K562 (cell line): ENCODE measurements around the gene THUMPD1. TPM values are rescaled to one million over a fixed set of nuclear protein-coding genes. Genes with fewer than 3 reads are reported as not detected.

Experiments used
- ATF7 ChIP-seq: fragments of 450-650 bp; IDR thresholded peaks from 2 replicates; pipeline ENCODE4 v1.7.1; 2014; ENCODE audit warnings: mild to moderate bottlenecking, moderate library complexity
- CHAMP1 ChIP-seq: fragments of 450-650 bp; IDR thresholded peaks from 2 replicates; pipeline ENCODE4 v1.6.1; 2016; ENCODE audit warnings: mild to moderate bottlenecking
- CREBBP ChIP-seq: IDR thresholded peaks from one replicate; pipeline ENCODE4 v1.6.1; 2012; ENCODE audit warnings: low read depth, mild to moderate bottlenecking, control low read depth, inconsistent platforms, low read length
- DMBX1 ChIP-seq: fragments of 250-450 bp; sonication (Bioruptor Pico); IDR thresholded peaks from 2 replicates; pipeline ENCODE4 v1.8.0; 2022; ENCODE audit warnings: inconsistent platforms, mild to moderate bottlenecking, moderate library complexity, borderline replicate concordance
- DPF2 ChIP-seq: fragments of 450-650 bp; IDR thresholded peaks from 2 replicates; pipeline ENCODE4 v1.6.1; 2016
- E2F5 ChIP-seq: sonication (generic); formaldehyde crosslinking; IDR thresholded peaks from 2 replicates; pipeline ENCODE4 v1.8.0; 2022; ENCODE audit warnings: mild to moderate bottlenecking, missing genetic modification reagents
- EP400 ChIP-seq: fragments of 450-650 bp; IDR thresholded peaks from 2 replicates; pipeline ENCODE4 v1.6.1; 2017; ENCODE audit warnings: antibody characterized with exemption, mild to moderate bottlenecking, moderate library complexity
- FUS ChIP-seq: fragments of 200-400 bp; formaldehyde crosslinking; optimal IDR thresholded peaks from 2 replicates; pipeline ENCODE3; 2017; ENCODE audit warnings: low read depth, low read length
- HES1 ChIP-seq: fragments of 450-650 bp; IDR thresholded peaks from 2 replicates; pipeline ENCODE4 v1.6.1; 2016; ENCODE audit warnings: low read depth, mild to moderate bottlenecking, moderate library complexity
- HEY1 ChIP-seq: fragments of 250-450 bp; sonication (Bioruptor Pico); IDR thresholded peaks from 2 replicates; pipeline ENCODE4 v1.5.0; 2020; ENCODE audit warnings: mild to moderate bottlenecking, moderate library complexity, borderline replicate concordance
- HNRNPLL ChIP-seq: fragments of 200-400 bp; formaldehyde crosslinking; IDR thresholded peaks from 2 replicates; pipeline ENCODE4 v1.6.1; 2017; ENCODE audit warnings: low read length, low read depth, mild to moderate bottlenecking; ENCODE audit not compliant: poor library complexity, severe bottlenecking
- HNRNPUL1 ChIP-seq: fragments of 200-400 bp; formaldehyde crosslinking; IDR thresholded peaks from 2 replicates; pipeline ENCODE4 v1.6.1; 2017; ENCODE audit warnings: low read length
- KLF10 ChIP-seq: fragments of 250-450 bp; sonication (Bioruptor Pico); IDR thresholded peaks from 2 replicates; pipeline ENCODE4 v1.6.1; 2021; ENCODE audit warnings: matching md5 sums
- MEF2A ChIP-seq: IDR thresholded peaks from 2 replicates; pipeline ENCODE4 v1.6.1; 2011; ENCODE audit warnings: low read depth, mild to moderate bottlenecking, low read length, moderate library complexity; ENCODE audit not compliant: control insufficient read depth
- NR2F6 ChIP-seq: fragments of 450-650 bp; formaldehyde crosslinking; IDR thresholded peaks from 2 replicates; pipeline ENCODE4 v1.4.0; 2020; ENCODE audit warnings: mild to moderate bottlenecking
- PHB2 ChIP-seq: fragments of 450-650 bp; IDR thresholded peaks from 2 replicates; pipeline ENCODE4 v1.6.1; 2017; ENCODE audit warnings: low read depth
- PHF20 ChIP-seq: fragments of 450-650 bp; IDR thresholded peaks from 2 replicates; pipeline ENCODE4 v1.6.1; 2018; ENCODE audit not compliant: partially characterized antibody
- POLR3G ChIP-seq: IDR thresholded peaks from 2 replicates; pipeline ENCODE4 v1.6.1; 2011; ENCODE audit not compliant: insufficient read length, insufficient replicate concordance; ENCODE audit errors: extremely low read depth
- PTTG1 ChIP-seq: fragments of 450-650 bp; IDR thresholded peaks from 2 replicates; pipeline ENCODE4 v1.6.1; 2016; ENCODE audit warnings: low read depth, mild to moderate bottlenecking, missing genetic modification characterization, missing compliant biosample characterization
- SUPT5H ChIP-seq: fragments of 450-650 bp; IDR thresholded peaks from 2 replicates; pipeline ENCODE4 v1.6.1; 2016
- TAL1 ChIP-seq: fragments of 450-650 bp; IDR thresholded peaks from 2 replicates; pipeline ENCODE4 v1.6.1; 2016; ENCODE audit warnings: mild to moderate bottlenecking
- THAP7 ChIP-seq: fragments of 250-450 bp; sonication (Bioruptor Pico); IDR thresholded peaks from 2 replicates; pipeline ENCODE4 v1.5.0; 2021
- ZNF280B ChIP-seq: fragments of 250-450 bp; sonication (Bioruptor Pico); IDR thresholded peaks from 2 replicates; pipeline ENCODE4 v1.5.1; 2021; ENCODE audit warnings: mild to moderate bottlenecking
- ZNF778 ChIP-seq: fragments of 450-650 bp; formaldehyde crosslinking; IDR thresholded peaks from 2 replicates; pipeline ENCODE4 v1.4.0; 2020; ENCODE audit warnings: mild to moderate bottlenecking, moderate library complexity
- polyA plus RNA-seq, 8 experiments: library from polyadenylated mRNA; depleted of rRNA in 4 of 8; stranded (reverse) in 5 of 8; unstranded in 3 of 8; fragments of >200 nt; fragmentation: Nextera tagmentation in 2 of 8; fragmentation: Illumina TruSeq in 1 of 8; extraction: Ambion mirVana in 2 of 8; extraction: Trizol in 1 of 8; gene quantifications; 2 replicates each; pipeline versions ENCODE4 v1.2.1 to v1.2.3, GENCODE V29; 2011 to 2014; ENCODE audit warnings: inconsistent platforms in 1 of 8, missing spikeins in 1 of 8
- total RNA-seq, 7 experiments: library from RNA; depleted of rRNA in 6 of 7; stranded (reverse); fragments of >200 nt in 6 of 7; fragmentation: Illumina TruSeq in 2 of 7; extraction: Trizol in 2 of 7; gene quantifications; 2 replicates each; pipeline versions ENCODE4 v1.2.1 to v1.2.3, GENCODE V29; 2011 to 2021; ENCODE audit warnings: low replicate concordance in 1 of 7

THUMPD1 gene
- total and polyA plus RNA-seq, 9 of the 15 experiments (the other 6 are each of a cell fraction or from before 2014, with no cell fraction given): 37.8 to 101 (median 56.8) TPM

GRCh38 chr16:20763461-20764232 is 22.0 kb upstream of the THUMPD1 start, which contains the start of gene ACSM3 (continued):
- TF ChIP-seq SUPT5H (peak; percentile 56), HEY1 (CRISPR knock-in tag) (no peak), PTTG1 (no peak), EP400 (peak; percentile 73), TAL1 (0 out of 2 replicates have a peak, but pooled peaks have one; percentile 3), MEF2A (no peak), PHB2 (no peak), THAP7 (CRISPR knock-in tag) (no peak), NR2F6 (CRISPR knock-in tag) (no peak), HNRNPUL1 (no peak), ZNF280B (no peak), POLR3G (no peak), HNRNPLL (no peak), HES1 (no peak), FUS (no peak), DPF2 (no peak; the same call in 1 of the 2 replicates), E2F5 (CRISPR knock-in tag) (no peak), DMBX1 (CRISPR knock-in tag) (peak; percentile 59; the same call in 1 of the 2 replicates), KLF10 (CRISPR knock-in tag) (no peak), PHF20 (no peak), CREBBP (no peak), CHAMP1 (peak; percentile 55), ATF7 (peak; percentile 61; the same call in 1 of the 2 replicates), ZNF778 (no peak)
